OCI-LY3 (cell line): ENCODE results near the gene SRSF11.

Experiments
- H2AFZ ChIP-seq: fragments of 200-600, 300-600 bp; shearing (Covaris generic); 2 replicates; pipeline ENCODE4 v1.6.0; 2014; ENCODE audit warnings: antibody characterized with exemption, low read depth, low read length
- H3K27ac ChIP-seq: fragments of 200-600, 300-600 bp; sonication (generic); 2 replicates; pipeline ENCODE4 v1.5.1; 2014; ENCODE audit warnings: mild to moderate bottlenecking, low read length, moderate library complexity, mixed read lengths
- H3K27me3 ChIP-seq: fragments of 200-600, 300-600 bp; sonication (generic); 2 replicates; pipeline ENCODE4 v1.6.1; 2014; ENCODE audit warnings: low read depth, low read length, mixed read lengths
- H3K36me3 ChIP-seq: fragments of 200-600, 300-600 bp; sonication (generic); replicated peaks from 2 replicates; pipeline ENCODE3; 2014; ENCODE audit warnings: low read depth, low read length, mixed read lengths
- H3K4me1 ChIP-seq: fragments of 300-600, 200-600 bp; sonication (generic); 2 replicates; pipeline ENCODE4 v1.6.1; 2014; ENCODE audit warnings: low read length, mixed read lengths
- H3K4me2 ChIP-seq: fragments of 200-600, 300-600 bp; sonication (generic); 2 replicates; pipeline ENCODE4 v1.6.1; 2014; ENCODE audit warnings: low read length, mixed read lengths
- H3K4me3 ChIP-seq: fragments of 300-600, 200-600 bp; sonication (generic); 2 replicates; pipeline ENCODE4 v1.5.1; 2014; ENCODE audit warnings: antibody characterized with exemption, mild to moderate bottlenecking, low read length, moderate library complexity
- H3K79me2 ChIP-seq: fragments of 300-600, 200-600 bp; shearing (Covaris generic); 2 replicates; pipeline ENCODE4 v1.6.1; 2014; ENCODE audit warnings: mild to moderate bottlenecking, low read length, mixed read lengths
- H3K9ac ChIP-seq: fragments of 300-600, 200-600 bp; shearing (Covaris generic); 2 replicates; pipeline ENCODE4 v1.6.0; 2014; ENCODE audit warnings: mild to moderate bottlenecking, low read length, moderate library complexity
- H3K9me3 ChIP-seq: fragments of 200-600, 300-600 bp; shearing (Covaris generic); 2 replicates; pipeline ENCODE4 v1.6.1; 2014; ENCODE audit warnings: low read length, mixed read lengths; ENCODE audit not compliant: insufficient read depth
- H4K20me1 ChIP-seq: fragments of 200-600, 300-600 bp; sonication (generic); 2 replicates; pipeline ENCODE4 v1.6.1; 2016; ENCODE audit warnings: low read length, mixed read lengths; ENCODE audit not compliant: insufficient read depth
- CTCF ChIP-seq: fragments of 200-600, 300-600 bp; sonication (generic); IDR thresholded peaks from 2 replicates; pipeline ENCODE4 v1.5.1; 2014; ENCODE audit warnings: antibody characterized with exemption, low read length, low read depth
- EZH2phosphoT487 ChIP-seq: fragments of 200-600 bp; shearing (Covaris generic); IDR thresholded peaks from 2 replicates; pipeline ENCODE4 v1.6.1; 2018; ENCODE audit warnings: antibody characterized with exemption, mixed run types, low read depth

The SRSF11 gene

GRCh38 chr1:70228670-70229069 is 7.5 kb downstream of the SRSF11 start:
- Histone ChIP-seq H2AFZ (no peak overlapping the region), H3K79me2 (peaks cover 86% of the 10 kb centered on the region), H3K4me2 (no peak overlapping the region), H3K4me1 (peaks cover 7% of the 10 kb centered on the region), H3K36me3 (peaks cover 66% of the 10 kb centered on the region), H3K27ac (no peak overlapping the region), H4K20me1 (peaks cover 26% of the 10 kb centered on the region), H3K27me3 (no peaks in the 10 kb centered on the region), H3K9me3 (no peaks in the 10 kb centered on the region), H3K4me3 (no peak overlapping the region), H3K9ac (no peak overlapping the region)
- TF ChIP-seq EZH2phosphoT487 (no peak), CTCF (no peak)

GRCh38 chr1:70231475-70231874 is 10.3 kb downstream of the SRSF11 start:
- Histone ChIP-seq H3K79me2 (peaks cover 60% of the 10 kb centered on the region), H3K27ac (no peak overlapping the region), H3K9me3 (no peaks in the 10 kb centered on the region), H2AFZ (no peak overlapping the region), H3K4me3 (no peak overlapping the region), H3K27me3 (no peaks in the 10 kb centered on the region), H3K4me1 (no peaks in the 10 kb centered on the region), H3K9ac (no peak overlapping the region), H3K36me3 (peaks cover 68% of the 10 kb centered on the region), H4K20me1 (peaks cover 12% of the 10 kb centered on the region), H3K4me2 (no peak overlapping the region)
- TF ChIP-seq EZH2phosphoT487 (no peak), CTCF (no peak)

GRCh38 chr1:70234733-70235132 is 13.6 kb downstream of the SRSF11 start:
- H3K27ac ChIP-seq, result peak overlapping the region; percentile 34
- peaks cover 13% of the 10 kb centered on the region for H3K4me1 ChIP-seq
- TF ChIP-seq EZH2phosphoT487 (no peak), CTCF (no peak)
- H3K27me3 ChIP-seq, result no peaks in the 10 kb centered on the region
- no peak overlapping the region for H3K4me3 ChIP-seq
- peaks cover 56% of the 10 kb centered on the region for H3K79me2 ChIP-seq
- peaks cover 4% of the 10 kb centered on the region for H4K20me1 ChIP-seq
- H3K9ac ChIP-seq, result no peak overlapping the region
- H3K4me2 ChIP-seq, result no peak overlapping the region
- H3K9me3 ChIP-seq, result no peaks in the 10 kb centered on the region
- H2AFZ ChIP-seq, result no peak overlapping the region
- peaks cover 71% of the 10 kb centered on the region for H3K36me3 ChIP-seq

- Histone ChIP-seq H4K20me1 (peaks cover 4% of the 10 kb centered on the region), H3K4me3 (no peak overlapping the region), H3K4me2 (no peak overlapping the region), H3K27ac (no peak overlapping the region), H3K36me3 (peaks cover 59% of the 10 kb centered on the region), H3K9me3 (no peaks in the 10 kb centered on the region), H3K27me3 (no peaks in the 10 kb centered on the region), H3K79me2 (peaks cover 44% of the 10 kb centered on the region), H3K9ac (no peak overlapping the region), H3K4me1 (peaks cover 13% of the 10 kb centered on the region), H2AFZ (no peak overlapping the region)
- no peak for TF ChIP-seq CTCF
- TF ChIP-seq EZH2phosphoT487, result no peak
Measured at GRCh38 chr1:70239940-70240339, 18.8 kb downstream of the SRSF11 start.
